ENCODE measurements around the gene SH3D19. TPM values are rescaled to one million over a fixed set of nuclear protein-coding genes. Genes with fewer than 3 reads are reported as not detected.

The SH3D19 gene
- total RNA-seq, 1 experiment from 2014 or later: 29.7 TPM

DNA sequence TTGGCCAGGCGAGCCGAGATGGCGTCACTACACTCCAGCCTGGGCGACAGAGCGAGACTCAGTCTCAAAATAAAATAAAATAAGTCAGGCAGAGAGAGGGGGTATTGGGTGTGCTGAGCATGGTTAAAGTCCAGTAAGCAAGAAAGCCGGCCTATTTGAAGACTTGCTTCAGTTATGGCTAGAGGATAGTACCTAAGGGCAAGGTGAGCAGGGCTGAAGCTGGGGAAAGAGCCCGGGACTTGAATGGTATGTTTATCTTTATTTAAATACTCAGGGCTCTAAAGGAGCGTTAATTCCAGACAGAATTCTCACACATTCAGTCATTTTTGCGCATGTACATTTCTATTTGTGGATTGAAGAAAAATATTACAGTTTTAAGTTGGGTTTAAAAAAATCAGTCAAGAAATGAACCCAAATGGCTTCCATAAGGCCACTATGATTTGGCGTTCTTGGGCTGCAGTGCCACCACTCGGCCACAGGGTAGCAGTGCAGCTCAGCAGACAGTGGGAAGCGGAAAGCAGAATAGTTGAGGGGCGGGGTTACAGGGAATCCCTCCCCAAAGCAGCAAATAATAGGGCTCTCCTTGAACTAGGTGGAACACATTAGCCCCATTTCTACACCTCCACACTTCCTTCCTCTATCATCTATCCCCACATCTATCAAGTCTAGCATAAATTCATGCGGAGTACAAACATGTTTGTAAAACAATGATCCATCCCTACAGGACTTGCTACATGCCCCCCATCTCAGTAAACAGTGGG lies 37.2 kb upstream of the SH3D19 start:
- Histone ChIP-seq H3K79me2 (ENCODE audit: insufficient read depth, low read length) (no peaks in the 10 kb centered on the region), H2AFZ (ENCODE audit: low read length) (no peak overlapping the region), H4K8ac (replicated peaks; ENCODE audit: insufficient read length, low read depth, low read length) (no peak overlapping the region), H3K23ac (ENCODE audit: insufficient read length, low read depth, low read length) (no peak overlapping the region), H3K18ac (ENCODE audit: insufficient read length, low read depth, low read length) (no peak overlapping the region), H2BK20ac (ENCODE audit: low read depth, low read length, poor library complexity, severe bottlenecking) (no peak overlapping the region), H4K5ac (ENCODE audit: insufficient read length, low read depth, low read length) (no peak overlapping the region), H2BK120ac (ENCODE audit: low read depth, low read length, poor library complexity, severe bottlenecking) (peak overlapping the region; percentile 12), H3T11ph (ENCODE audit: low read length) (no peak overlapping the region), H3K4ac (ENCODE audit: low read depth, low read length) (no peak overlapping the region; the same call in 1 of the 2 replicates), H2BK12ac (ENCODE audit: insufficient read length, low read depth, low read length) (no peak overlapping the region), H3K4me2 (ENCODE audit: insufficient read depth, insufficient read length, low read length) (no peak overlapping the region), H3K4me1 (ENCODE audit: insufficient read depth, low read length) (no peaks in the 10 kb centered on the region), H3K27me3 (ENCODE audit: insufficient read depth, low read length) (no peaks in the 10 kb centered on the region), H3K9ac (ENCODE audit: extremely low read depth, insufficient read length, low read length) (no peak overlapping the region), H3K14ac (ENCODE audit: insufficient read depth, low read length) (no peak overlapping the region), H3K23me2 (ENCODE audit: insufficient read length, low read depth, low read length, poor library complexity, severe bottlenecking) (no peaks in the 10 kb centered on the region), H2AK5ac (ENCODE audit: insufficient read length, low read length) (no peak overlapping the region), H3K9me3 (ENCODE audit: control insufficient read depth, low read depth, low read length) (no peaks in the 10 kb centered on the region), H3K79me1 (ENCODE audit: insufficient read depth, low read depth, low read length, poor library complexity, severe bottlenecking) (no peaks in the 10 kb centered on the region), H2BK15ac (ENCODE audit: low read depth, low read length) (no peak overlapping the region), H2BK5ac (ENCODE audit: insufficient read length, low read length) (no peak overlapping the region), H4K91ac (ENCODE audit: insufficient read length, low read depth, low read length) (no peak overlapping the region), H3K27ac (ENCODE audit: insufficient read length, low read depth, low read length) (no peak overlapping the region), H3K56ac (ENCODE audit: insufficient read length, low read depth, low read length) (no peak overlapping the region), H4K20me1 (ENCODE audit: control insufficient read depth, insufficient read depth, insufficient read length) (peaks cover 2% of the 10 kb centered on the region)
- H3K4me3 Mint-ChIP-seq: no peak overlapping the region
- TF ChIP-seq, protein P1, sequence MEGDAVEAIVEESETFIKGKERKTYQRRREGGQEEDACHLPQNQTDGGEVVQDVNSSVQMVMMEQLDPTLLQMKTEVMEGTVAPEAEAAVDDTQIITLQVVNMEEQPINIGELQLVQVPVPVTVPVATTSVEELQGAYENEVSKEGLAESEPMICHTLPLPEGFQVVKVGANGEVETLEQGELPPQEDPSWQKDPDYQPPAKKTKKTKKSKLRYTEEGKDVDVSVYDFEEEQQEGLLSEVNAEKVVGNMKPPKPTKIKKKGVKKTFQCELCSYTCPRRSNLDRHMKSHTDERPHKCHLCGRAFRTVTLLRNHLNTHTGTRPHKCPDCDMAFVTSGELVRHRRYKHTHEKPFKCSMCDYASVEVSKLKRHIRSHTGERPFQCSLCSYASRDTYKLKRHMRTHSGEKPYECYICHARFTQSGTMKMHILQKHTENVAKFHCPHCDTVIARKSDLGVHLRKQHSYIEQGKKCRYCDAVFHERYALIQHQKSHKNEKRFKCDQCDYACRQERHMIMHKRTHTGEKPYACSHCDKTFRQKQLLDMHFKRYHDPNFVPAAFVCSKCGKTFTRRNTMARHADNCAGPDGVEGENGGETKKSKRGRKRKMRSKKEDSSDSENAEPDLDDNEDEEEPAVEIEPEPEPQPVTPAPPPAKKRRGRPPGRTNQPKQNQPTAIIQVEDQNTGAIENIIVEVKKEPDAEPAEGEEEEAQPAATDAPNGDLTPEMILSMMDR (conservative IDR thresholded peaks at IDR 0.05): peak; percentile 99
- WGBS (ENCODE audit: extremely low coverage, insufficient read length, low lambda C conversion rate): no CpG with 5 or more reads among the region's 14 CpGs
- peak; percentile 89 for DNase-seq
- no peaks in the 10 kb centered on the region for H3K27me3 Mint-ChIP-seq (ENCODE audit: low read depth)
- no peaks in the 10 kb centered on the region for H3K9me3 Mint-ChIP-seq
- H3K27ac Mint-ChIP-seq: peak overlapping the region in 1 of 3 experiments; percentile 68; a peak in 2 of 7 replicates
- peaks cover 5 to 10% of the 10 kb centered on the region in 2 experiments; a peak in 3 of 4 replicates for H3K4me1 Mint-ChIP-seq
- H3K36me3 Mint-ChIP-seq (ENCODE audit: insufficient read depth in 1 of 3, low read depth in 3 of 3): no peaks in the 10 kb centered on the region

All from H9 (cell line).